HepG2 (cell line): ENCODE results near the gene KCNMB4.

ENCODE experiments used
- CTCF ChIP-seq: sonication (generic); formaldehyde crosslinking; IDR thresholded peaks from 2 replicates; pipeline ENCODE4 v1.5.0; 2020; ENCODE audit warnings: mild to moderate bottlenecking, missing genetic modification reagents, moderate library complexity
- EP300 ChIP-seq, 3 experiments: sonication (generic) in 1 of 3; formaldehyde crosslinking in 1 of 3; IDR thresholded peaks; 2 replicates each; pipeline versions ENCODE4 v1.5.1 to v1.6.1; 2011 to 2020; ENCODE audit warnings: low read depth in 2 of 3, low read length in 2 of 3, borderline replicate concordance in 1 of 3, improper control_type of control experiment in 1 of 3, mild to moderate bottlenecking in 1 of 3, missing genetic modification reagents in 1 of 3, moderate library complexity in 1 of 3
- IRF1 ChIP-seq: sonication (generic); formaldehyde crosslinking; IDR thresholded peaks from 2 replicates; pipeline ENCODE4 v1.4.0; 2020; ENCODE audit warnings: low read depth, mild to moderate bottlenecking, missing genetic modification reagents
- SATB2 ChIP-seq: sonication (generic); formaldehyde crosslinking; IDR thresholded peaks from 2 replicates; pipeline ENCODE4 v1.5.0; 2020; ENCODE audit warnings: missing genetic modification reagents
- SNAPC5 ChIP-seq: sonication (generic); formaldehyde crosslinking; IDR thresholded peaks from 2 replicates; pipeline ENCODE4 v1.8.1; 2023; ENCODE audit warnings: mild to moderate bottlenecking, missing genetic modification reagents, borderline replicate concordance
- STAT6 ChIP-seq: sonication (generic); formaldehyde crosslinking; IDR thresholded peaks from 2 replicates; pipeline ENCODE4 v1.4.0; 2020; ENCODE audit warnings: missing genetic modification reagents, mild to moderate bottlenecking, borderline replicate concordance
- TBX2 ChIP-seq: sonication (generic); formaldehyde crosslinking; IDR thresholded peaks from 2 replicates; pipeline ENCODE4 v1.5.0; 2020; ENCODE audit warnings: missing genetic modification reagents, mild to moderate bottlenecking, borderline replicate concordance
- TOE1 ChIP-seq: sonication (generic); formaldehyde crosslinking; IDR thresholded peaks from 2 replicates; pipeline ENCODE4 v1.4.0; 2020; ENCODE audit warnings: mild to moderate bottlenecking, missing genetic modification reagents
- ZNF354B ChIP-seq: sonication (generic); formaldehyde crosslinking; IDR thresholded peaks from 2 replicates; pipeline ENCODE4 v1.8.0; 2022; ENCODE audit warnings: mild to moderate bottlenecking, missing genetic modification reagents
- ZNF75D ChIP-seq: sonication (generic); formaldehyde crosslinking; IDR thresholded peaks from 2 replicates; pipeline ENCODE4 v1.8.1; 2023; ENCODE audit warnings: missing genetic modification reagents, mild to moderate bottlenecking, borderline replicate concordance

- TF ChIP-seq CTCF (CRISPR knock-in tag) (no peak), TBX2 (CRISPR knock-in tag) (no peak), EP300 (IDR thresholded peaks at IDR 0.05; ENCODE audit: low read depth in 2 of 2, low read length in 2 of 2) (no peak), EP300 (CRISPR knock-in tag; IDR thresholded peaks at IDR 0.05; ENCODE audit: borderline replicate concordance) (no peak), STAT6 (CRISPR knock-in tag) (no peak), SNAPC5 (CRISPR knock-in tag) (no peak), TOE1 (CRISPR knock-in tag) (no peak), IRF1 (CRISPR knock-in tag) (no peak), ZNF354B (no peak), ZNF75D (CRISPR knock-in tag) (no peak), SATB2 (no peak)
Measured at GRCh38 chr12:70389678-70390077, 23.6 kb downstream of the KCNMB4 start.
